Breast epithelium (tissue), 4 donors: ENCODE measurements around the gene LINGO4. TPM values are rescaled to one million over a fixed set of nuclear protein-coding genes. Genes with fewer than 3 reads are reported as not detected.

ENCODE experiments used
- DNase-seq, 2 donors: peaks; one replicate each; pipeline ENCODE4 v3.0.0-alpha.2; 2019; ENCODE audit warnings: low spot score in 2 of 2
- H3K27ac ChIP-seq, 2 donors: fragments of 200-600 bp; sonication (generic) in 1 of 2; one replicate each; pipeline ENCODE4 v1.5.1; 2016 to 2019; ENCODE audit warnings: mild to moderate bottlenecking in 1 of 2
- H3K27me3 ChIP-seq, 2 donors: fragments of 200-600 bp; sonication (generic) in 1 of 2; one replicate each; pipeline versions ENCODE4 v1.5.1 to v1.6.0; 2017 to 2019; ENCODE audit warnings: control low read depth in 1 of 2, mild to moderate bottlenecking in 1 of 2
- H3K36me3 ChIP-seq: fragments of 200-600 bp; one replicate; pipeline ENCODE4 v1.5.1; 2019
- H3K4me1 ChIP-seq, 2 donors: fragments of 200-600 bp; sonication (generic); one replicate each; pipeline ENCODE4 v1.5.1; 2016 to 2019; ENCODE audit warnings: control low read depth in 1 of 2
- H3K4me3 ChIP-seq, 3 donors: fragments of 200-600 bp; sonication (generic); 1 replicate in 2 of 3; 2 replicates in 1 of 3; pipeline ENCODE4 v1.5.1; 2016 to 2019; ENCODE audit warnings: mild to moderate bottlenecking in 3 of 3, moderate library complexity in 2 of 3
- H3K9me3 ChIP-seq, 2 donors: fragments of 200-600 bp; sonication (generic) in 1 of 2; one replicate each; pipeline ENCODE4 v1.5.1; 2016 to 2019; ENCODE audit warnings: control low read depth in 1 of 2
- CTCF ChIP-seq, 3 donors: fragments of 450-650 bp; IDR thresholded peaks; one replicate each; pipeline ENCODE4 v1.5.1; 2016 to 2017; ENCODE audit warnings: antibody characterized with exemption in 3 of 3, mild to moderate bottlenecking in 3 of 3, moderate library complexity in 3 of 3
- POLR2A ChIP-seq: fragments of 450-650 bp; IDR thresholded peaks from one replicate; pipeline ENCODE4 v1.6.1; 2016; ENCODE audit warnings: antibody characterized with exemption, mild to moderate bottlenecking, moderate library complexity
- POLR2AphosphoS5 ChIP-seq, 3 donors: sonication (generic); formaldehyde crosslinking; IDR thresholded peaks; one replicate each; pipeline ENCODE4 v1.6.1; 2017; ENCODE audit warnings: antibody characterized with exemption in 3 of 3
- intact Hi-C: fragments of 100-400 bp; cut with DNase I; formaldehyde crosslinking; loops from one replicate; pipeline ENCODE4 v1.15.1; 2023; ENCODE audit warnings: low total_unique reads
- total RNA-seq, 3 donors: library from RNA; depleted of rRNA; stranded (reverse); fragments of >200 nt; gene quantifications; one replicate each; pipeline ENCODE4 v1.1.0, GENCODE V29; 2016

Gene LINGO4
- total RNA-seq, 3 donors from 2014 or later: 0.16 to 0.88 (median 0.33) TPM

- TF ChIP-seq POLR2A: no peak
- no peak for TF ChIP-seq POLR2AphosphoS5 (IDR thresholded peaks at IDR 0.05)
- TF ChIP-seq CTCF (IDR thresholded peaks at IDR 0.05): no peak
- Histone ChIP-seq H3K36me3 (no peaks in the 10 kb centered on the region), H3K4me1 (no peaks in the 10 kb centered on the region), H3K27ac (peak overlapping the region; percentile 92 to 93), H3K27me3 (no peaks in the 10 kb centered on the region), H3K4me3 (peak overlapping the region; percentile 68 to 88 (median 82)), H3K9me3 (no peaks in the 10 kb centered on the region)
- DNase-seq: no peak
- intact Hi-C loops: no loop called here
Observed at GRCh38 chr1:151763990-151764389, 41.2 kb downstream of the LINGO4 start.

- Histone ChIP-seq H3K27ac (peak within 1 kb of the TSS; percentile 92 to 93), H3K36me3 (no peaks in the 10 kb centered on the region), H3K9me3 (no peaks in the 10 kb centered on the region), H3K27me3 (no peaks in the 10 kb centered on the region), H3K4me1 (no peaks in the 10 kb centered on the region), H3K4me3 (peak within 1 kb of the TSS; percentile 68 to 88 (median 82))
- TF ChIP-seq POLR2A: no peak
- peak; percentile 35 to 62 (median 50) for TF ChIP-seq POLR2AphosphoS5 (IDR thresholded peaks at IDR 0.05)
- TF ChIP-seq CTCF (IDR thresholded peaks at IDR 0.05): no peak
- DNase-seq: peak; percentile 60 to 73
- intact Hi-C loops: no loop called here
Observed at GRCh38 chr1:151762941-151763921, 42.0 kb downstream of the LINGO4 start, which contains the start of gene MRPL9. TSS of gene MRPL9 (minus strand) at chr1:151763496. CDS start at chr1:151763479, 17 bp downstream.

- no peaks in the 10 kb centered on the region for H3K36me3 ChIP-seq
- TF ChIP-seq POLR2A (no peak), CTCF (IDR thresholded peaks at IDR 0.05) (no peak), POLR2AphosphoS5 (IDR thresholded peaks at IDR 0.05) (no peak)
- DNase-seq: no peak
Observed at GRCh38 chr1:151760597-151761385, 44.4 kb downstream of the LINGO4 start.

GRCh38 chr1:151759241-151759640 lies 46.0 kb downstream of the LINGO4 start:
- Histone ChIP-seq H3K36me3 (no peaks in the 10 kb centered on the region), H3K4me1 (no peaks in the 10 kb centered on the region), H3K4me3 (no peak overlapping the region), H3K27ac (no peak overlapping the region), H3K9me3 (no peaks in the 10 kb centered on the region), H3K27me3 (no peaks in the 10 kb centered on the region)
- TF ChIP-seq POLR2AphosphoS5 (IDR thresholded peaks at IDR 0.05): no peak
- TF ChIP-seq CTCF (IDR thresholded peaks at IDR 0.05): no peak
- TF ChIP-seq POLR2A: no peak
- no peak for DNase-seq
- intact Hi-C loops: no loop called here

More at GRCh38 chr1:151760597-151761385, 44.4 kb downstream of the LINGO4 start:
- Histone ChIP-seq H3K4me1 (no peaks in the 10 kb centered on the region), H3K27me3 (no peaks in the 10 kb centered on the region), H3K9me3 (no peaks in the 10 kb centered on the region), H3K4me3 (no peak overlapping the region), H3K27ac (no peak overlapping the region)
- intact Hi-C loops: no loop called here
